K562 (cell line): ENCODE measurements around the gene PABPC1L. TPM values are rescaled to one million over a fixed set of nuclear protein-coding genes. Genes with fewer than 3 reads are reported as not detected.

Experiments used
- ATAC-seq: fragments of 200-7000 bp; cut with Tn5 transposase; 3 replicates; pipeline ENCODE4 v1.9.1; 2020; ENCODE audit warnings: moderate library complexity
- BruUV-seq: library from RNA; stranded (reverse); fragments of 400-500 nt; replicated peaks from 2 replicates; lab custom pipeline; 2021; lab: Mats Ljungman, UMichigan
- CTCF ChIA-PET: fragments of 300-600 bp; formaldehyde crosslinking; extraction: SDS; loops from one replicate; lab custom pipeline; 2021; ENCODE audit warnings: low intra/inter-chr PET ratio; lab: Yijun Ruan, JAX
- POLR2A ChIA-PET: fragments of 300-600, 350-650 bp; sonication (Branson Sonifier 250); formaldehyde crosslinking; extraction: SDS; loops from one replicate; lab custom pipeline; 2021; ENCODE audit warnings: antibody characterized with exemption, inconsistent platforms; lab: Yijun Ruan, JAX
- DNase-seq, 4 experiments: peaks; one replicate each; pipeline versions ENCODE4 v3.0.0 to v3.0.0-alpha.2; 2011 to 2018; ENCODE audit warnings: low spot score in 3 of 4, mixed read lengths in 3 of 4; ENCODE audit errors: extremely low read depth in 1 of 4
- FAIRE-seq: peaks from 2 replicates; lab custom pipeline; 2011; peaks lifted over from hg19 to GRCh38; lab: Jason Lieb, UNC
- H2AFZ ChIP-seq: 2 replicates; pipeline ENCODE4 v1.6.0; 2011; ENCODE audit warnings: low read depth, low read length, control low read depth, inconsistent platforms
- H3K27ac ChIP-seq: fragments of 200-600 bp; 3 replicates; pipeline ENCODE4 v1.8.0; 2011; ENCODE audit warnings: low read depth, mild to moderate bottlenecking, control low read depth, inconsistent platforms, low read length, moderate library complexity, mixed read lengths; ENCODE audit errors: extremely low read depth
- H3K27me3 ChIP-seq, 2 experiments: fragments of 300-600 bp in 1 of 2; 2 replicates in 1 of 2; 3 replicates in 1 of 2; pipeline versions ENCODE4 v1.6.0 to v1.8.0; 2011; ENCODE audit warnings: inconsistent platforms in 2 of 2, low read length in 2 of 2, mild to moderate bottlenecking in 1 of 2, mixed read lengths in 1 of 2, moderate library complexity in 1 of 2; ENCODE audit not compliant: control insufficient read depth in 2 of 2, insufficient read depth in 2 of 2
- H3K36me3 ChIP-seq: fragments of 300-600 bp; 3 replicates; pipeline ENCODE4 v1.8.0; 2011; ENCODE audit warnings: mild to moderate bottlenecking, low read length, inconsistent platforms; ENCODE audit not compliant: control insufficient read depth, insufficient read depth
- H3K4me1 ChIP-seq, 2 experiments: fragments of 200-600 bp in 1 of 2; replicated peaks in 1 of 2; 2 replicates in 1 of 2; 3 replicates in 1 of 2; pipeline versions ENCODE4 v1.5.1 to v1.8.0; 2011; ENCODE audit warnings: inconsistent platforms in 2 of 2, low read length in 2 of 2, mild to moderate bottlenecking in 1 of 2, mixed read lengths in 1 of 2, moderate library complexity in 1 of 2; ENCODE audit not compliant: control insufficient read depth in 2 of 2, insufficient read depth in 2 of 2
- H3K4me2 ChIP-seq: 2 replicates; pipeline ENCODE4 v1.6.1; 2011; ENCODE audit warnings: low read length, control low read depth, inconsistent platforms, mixed read lengths; ENCODE audit not compliant: insufficient read depth
- H3K4me3 ChIP-seq: fragments of 200-600 bp; sonication (generic), shearing (Covaris generic); 2 replicates; pipeline ENCODE4 v1.5.1; 2016; ENCODE audit warnings: control low read depth, inconsistent platforms
- H3K79me2 ChIP-seq: fragments of 200-600 bp; 3 replicates; pipeline ENCODE4 v1.8.0; 2011; ENCODE audit warnings: low read length, inconsistent platforms; ENCODE audit not compliant: control insufficient read depth, insufficient read depth
- H3K9ac ChIP-seq, 2 experiments: 2 replicates each; pipeline versions ENCODE4 v1.6.0 to v1.6.1; 2011; ENCODE audit warnings: low read depth in 2 of 2, low read length in 2 of 2, control low read depth in 1 of 2, inconsistent platforms in 1 of 2, mild to moderate bottlenecking in 1 of 2, mixed read lengths in 1 of 2; ENCODE audit not compliant: insufficient read depth in 1 of 2
- H3K9me1 ChIP-seq: one replicate; pipeline ENCODE4 v1.6.0; 2011; ENCODE audit warnings: inconsistent platforms, mild to moderate bottlenecking, low read length, moderate library complexity; ENCODE audit not compliant: control insufficient read depth, insufficient read depth
- H3K9me3 ChIP-seq: replicated peaks from 2 replicates; pipeline ENCODE4 v1.5.1; 2011; ENCODE audit warnings: low read depth, low read length, inconsistent platforms; ENCODE audit not compliant: control insufficient read depth, insufficient read depth
- H4K20me1 ChIP-seq: replicated peaks from 2 replicates; pipeline ENCODE4 v1.6.1; 2011; ENCODE audit warnings: low read length, inconsistent platforms, mixed read lengths; ENCODE audit not compliant: control insufficient read depth, insufficient read depth
- BHLHE40 ChIP-seq: IDR thresholded peaks from 2 replicates; pipeline ENCODE4 v1.6.1; 2011; ENCODE audit warnings: low read length, improper control_type of control experiment
- BRF1 ChIP-seq: IDR thresholded peaks from 3 replicates; pipeline ENCODE4 v1.6.1; 2011; ENCODE audit warnings: borderline replicate concordance, mild to moderate bottlenecking; ENCODE audit not compliant: insufficient read length; ENCODE audit errors: extremely low read depth
- CEBPB ChIP-seq: fragments of 450-650 bp; IDR thresholded peaks from 2 replicates; pipeline ENCODE4 v1.6.1; 2016; ENCODE audit warnings: missing genetic modification characterization, missing compliant biosample characterization
- COPS2 ChIP-seq: fragments of 450-650 bp; conservative IDR thresholded peaks from 2 replicates; pipeline ENCODE4 v1.6.1; 2016; ENCODE audit warnings: mild to moderate bottlenecking, moderate library complexity
- HDAC2 ChIP-seq: fragments of 450-650 bp; IDR thresholded peaks from 2 replicates; pipeline ENCODE4 v1.6.1; 2016; ENCODE audit warnings: mild to moderate bottlenecking
- NELFE ChIP-seq: IDR thresholded peaks from 2 replicates; pipeline ENCODE4 v1.6.1; 2011; ENCODE audit warnings: mild to moderate bottlenecking; ENCODE audit not compliant: insufficient read depth, insufficient read length
- PHTF2 ChIP-seq: fragments of 250-450 bp; sonication (Bioruptor Pico); IDR thresholded peaks from 2 replicates; pipeline ENCODE4 v1.5.0; 2021; ENCODE audit warnings: mild to moderate bottlenecking
- PYGO2 ChIP-seq: fragments of 450-650 bp; IDR thresholded peaks from 2 replicates; pipeline ENCODE4 v1.6.1; 2016; ENCODE audit warnings: mild to moderate bottlenecking, missing genetic modification characterization, moderate library complexity, missing compliant biosample characterization
- TAL1 ChIP-seq: fragments of 450-650 bp; IDR thresholded peaks from 2 replicates; pipeline ENCODE4 v1.6.1; 2016; ENCODE audit warnings: mild to moderate bottlenecking
- TCF3 ChIP-seq: sonication (generic); formaldehyde crosslinking; IDR thresholded peaks from 2 replicates; pipeline ENCODE4 v1.4.0; 2020; ENCODE audit warnings: mild to moderate bottlenecking, missing genetic modification reagents
- ZEB2 ChIP-seq: fragments of 450-650 bp; IDR thresholded peaks from 2 replicates; pipeline ENCODE4 v1.6.1; 2016
- ZNF121 ChIP-seq: sonication (generic); formaldehyde crosslinking; conservative IDR thresholded peaks from 2 replicates; pipeline ENCODE4 v1.8.0; 2022; ENCODE audit warnings: missing genetic modification reagents
- ZNF699 ChIP-seq: fragments of 250-450 bp; sonication (Bioruptor Pico); IDR thresholded peaks from 2 replicates; pipeline ENCODE4 v1.8.0; 2021; ENCODE audit warnings: mild to moderate bottlenecking, moderate library complexity; ENCODE audit not compliant: insufficient replicate concordance
- ZNF778 ChIP-seq: fragments of 450-650 bp; formaldehyde crosslinking; IDR thresholded peaks from 2 replicates; pipeline ENCODE4 v1.4.0; 2020; ENCODE audit warnings: mild to moderate bottlenecking, moderate library complexity
- WGBS: fragments of 100-300 bp; shearing (Covaris generic); methylation state at CpG from one replicate; pipeline ENCODE4 v1.1.6; 2016; ENCODE audit warnings: low coverage, mixed read lengths; ENCODE audit not compliant: insufficient coverage; ENCODE audit errors: missing lambda C conversion rate; 5-methylcytosine and 5-hydroxymethylcytosine counted together
- in situ Hi-C: fragments of 300-500 bp; cut with MboI; formaldehyde crosslinking; loops from 4 replicates; pipeline ENCODE4 v1.15.0; 2018; ENCODE audit warnings: inconsistent platforms, mixed read lengths
- intact Hi-C: fragments of 100-400 bp; cut with micrococcal nuclease; formaldehyde crosslinking; loops from 2 replicates; pipeline ENCODE4 v1.14.2; 2022
- polyA plus RNA-seq, 8 experiments: library from polyadenylated mRNA; depleted of rRNA in 4 of 8; stranded (reverse) in 5 of 8; unstranded in 3 of 8; fragments of >200 nt; fragmentation: Nextera tagmentation in 2 of 8; fragmentation: Illumina TruSeq in 1 of 8; extraction: Ambion mirVana in 2 of 8; extraction: Trizol in 1 of 8; gene quantifications; 2 replicates each; pipeline versions ENCODE4 v1.2.1 to v1.2.3, GENCODE V29; 2011 to 2014; ENCODE audit warnings: inconsistent platforms in 1 of 8, missing spikeins in 1 of 8
- total RNA-seq, 7 experiments: library from RNA; depleted of rRNA in 6 of 7; stranded (reverse); fragments of >200 nt in 6 of 7; fragmentation: Illumina TruSeq in 2 of 7; extraction: Trizol in 2 of 7; gene quantifications; 2 replicates each; pipeline versions ENCODE4 v1.2.1 to v1.2.3, GENCODE V29; 2011 to 2021; ENCODE audit warnings: low replicate concordance in 1 of 7
- TF ChIP-seq, protein P1 (sequence below): fragments of 450-650 bp; IDR thresholded peaks from 2 replicates; pipeline ENCODE4 v1.6.1; 2017; ENCODE audit warnings: antibody characterized with exemption

The PABPC1L gene
- total and polyA plus RNA-seq, 9 of the 15 experiments (the other 6 are each of a cell fraction or from before 2014, with no cell fraction given) = 6.0 to 90.3 (median 15.8) TPM

DNA sequence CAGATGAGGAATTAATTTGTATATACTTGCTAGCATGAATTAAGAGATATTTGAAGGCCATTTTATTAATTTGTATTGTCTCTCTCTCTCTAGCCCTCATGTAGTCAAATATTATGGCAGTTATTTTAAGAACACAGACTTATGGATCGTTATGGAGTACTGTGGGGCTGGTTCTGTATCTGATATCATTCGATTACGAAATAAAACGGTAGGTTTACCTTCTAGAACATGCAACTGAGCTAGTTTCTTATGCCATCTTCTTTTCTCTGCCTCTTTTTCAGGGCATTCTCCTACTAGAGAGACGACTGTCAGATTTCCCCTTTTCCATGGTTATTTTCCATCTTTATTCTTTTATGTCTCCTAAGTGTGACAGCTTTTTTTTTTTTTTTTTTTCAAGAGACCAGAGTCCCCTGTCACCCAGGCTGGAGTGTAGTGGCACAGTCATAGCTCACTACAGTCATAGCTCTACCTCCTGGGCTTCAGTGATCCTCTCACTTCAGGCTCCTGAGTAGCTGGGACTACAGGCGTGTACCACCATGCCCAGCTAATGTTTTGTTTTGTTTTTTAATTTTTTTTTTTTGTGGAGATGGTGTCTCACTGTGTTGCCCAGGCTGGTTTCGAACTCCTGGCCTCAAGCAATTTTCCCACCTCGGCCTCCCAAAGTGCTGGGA lies 72.0 kb downstream of the PABPC1L start:
- intact Hi-C loops = no loop called here
- H3K4me1 ChIP-seq = peaks cover 11 to 15% of the 10 kb centered on the region in 2 experiments; a peak in 4 of 5 replicates
- TF ChIP-seq CEBPB (tag) (0 out of 2 replicates have a peak, but pooled peaks have one; percentile 32), ZNF121 (CRISPR knock-in tag) (peak; percentile 60), ZEB2 (no peak)
- no peaks in the 10 kb centered on the region for H3K9me3 ChIP-seq
- WGBS = 96% methylated on average over 7 of the region's 8 CpGs
- no peak overlapping the region for H3K9ac ChIP-seq
- no peak overlapping the region for H3K27ac ChIP-seq
- in situ Hi-C loops = no loop called here
- no peak overlapping the region for H3K4me3 ChIP-seq
- H3K27me3 ChIP-seq = no peaks in the 10 kb centered on the region
- peaks cover 73% of the 10 kb centered on the region for H3K36me3 ChIP-seq
- POLR2A ChIA-PET = interaction anchor here (1.2 kb wide), 1 partner anchor 10 kb away, joined by 3 read pairs; no protein-coding TSS in a partner anchor
- H3K9me1 ChIP-seq = no peaks in the 10 kb centered on the region
- no peaks in the 10 kb centered on the region for H3K79me2 ChIP-seq
- no peak overlapping the region for H2AFZ ChIP-seq
- FAIRE-seq (no peak), ATAC-seq (no peak), DNase-seq (no peak)
- CTCF ChIA-PET = no interaction called here
- H4K20me1 ChIP-seq = no peaks in the 10 kb centered on the region
- no peak overlapping the region for H3K4me2 ChIP-seq
- BruUV-seq = no TSS peak

DNA sequence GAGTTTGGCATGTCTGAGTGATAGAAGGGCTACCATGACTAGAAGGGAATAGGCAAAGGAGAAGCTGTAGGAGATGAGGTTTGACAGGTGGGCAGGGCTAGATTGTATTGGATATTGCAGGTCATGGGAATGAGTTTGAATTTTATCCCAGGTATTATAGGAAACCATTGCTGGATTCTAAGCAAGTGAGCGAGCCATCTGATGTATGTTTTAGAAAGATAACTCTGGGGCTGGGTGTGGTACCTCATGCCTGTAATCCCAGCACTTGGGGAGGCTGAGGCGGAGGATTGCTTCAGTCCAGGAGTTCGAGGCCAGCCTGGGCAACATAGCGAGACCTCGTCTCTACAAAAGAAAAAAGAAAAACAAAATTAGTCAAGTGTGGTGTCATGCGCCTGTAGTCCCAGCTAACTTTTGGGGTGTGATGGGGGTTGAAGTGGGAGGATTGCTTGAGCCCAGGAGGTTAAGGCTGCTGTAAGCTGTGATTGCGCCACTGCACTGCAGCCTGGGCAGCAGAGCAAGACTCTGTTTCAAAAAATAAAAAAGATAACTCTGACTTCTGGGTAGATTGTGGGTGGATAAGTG lies 73.3 kb downstream of the PABPC1L start:
- peaks cover 82% of the 10 kb centered on the region for H3K36me3 ChIP-seq
- POLR2A ChIA-PET = no interaction called here
- peak; percentile 65 for TF ChIP-seq TAL1
- peak; percentile 77 for TF ChIP-seq CEBPB (tag)
- TF ChIP-seq TCF3 = peak; percentile 59
- no peak for TF ChIP-seq BRF1
- no peak for TF ChIP-seq PHTF2 (CRISPR knock-in tag)
- TF ChIP-seq NELFE = no peak
- no peak for TF ChIP-seq COPS2
- TF ChIP-seq BHLHE40 = no peak
- TF ChIP-seq ZNF699 = no peak
- TF ChIP-seq PYGO2 = no peak
- 0 out of 2 replicates have a peak, but pooled peaks have one; percentile 36 for TF ChIP-seq HDAC2
- TF ChIP-seq, protein P1, sequence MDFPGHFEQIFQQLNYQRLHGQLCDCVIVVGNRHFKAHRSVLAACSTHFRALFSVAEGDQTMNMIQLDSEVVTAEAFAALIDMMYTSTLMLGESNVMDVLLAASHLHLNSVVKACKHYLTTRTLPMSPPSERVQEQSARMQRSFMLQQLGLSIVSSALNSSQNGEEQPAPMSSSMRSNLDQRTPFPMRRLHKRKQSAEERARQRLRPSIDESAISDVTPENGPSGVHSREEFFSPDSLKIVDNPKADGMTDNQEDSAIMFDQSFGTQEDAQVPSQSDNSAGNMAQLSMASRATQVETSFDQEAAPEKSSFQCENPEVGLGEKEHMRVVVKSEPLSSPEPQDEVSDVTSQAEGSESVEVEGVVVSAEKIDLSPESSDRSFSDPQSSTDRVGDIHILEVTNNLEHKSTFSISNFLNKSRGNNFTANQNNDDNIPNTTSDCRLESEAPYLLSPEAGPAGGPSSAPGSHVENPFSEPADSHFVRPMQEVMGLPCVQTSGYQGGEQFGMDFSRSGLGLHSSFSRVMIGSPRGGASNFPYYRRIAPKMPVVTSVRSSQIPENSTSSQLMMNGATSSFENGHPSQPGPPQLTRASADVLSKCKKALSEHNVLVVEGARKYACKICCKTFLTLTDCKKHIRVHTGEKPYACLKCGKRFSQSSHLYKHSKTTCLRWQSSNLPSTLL = no peak
- TF ChIP-seq ZNF778 (CRISPR knock-in tag) = no peak

More for the DNA sequence above, 73.3 kb downstream of the PABPC1L start:
- Histone ChIP-seq H3K9me3 (no peaks in the 10 kb centered on the region), H3K4me1 (peaks cover 11 to 15% of the 10 kb centered on the region in 2 experiments; a peak in 4 of 5 replicates), H3K79me2 (no peaks in the 10 kb centered on the region), H3K9me1 (no peaks in the 10 kb centered on the region), H4K20me1 (no peaks in the 10 kb centered on the region), H3K27me3 (no peaks in the 10 kb centered on the region), H3K9ac (no peak overlapping the region), H3K27ac (no peak overlapping the region), H3K4me2 (peak overlapping the region; percentile 13; the same call in 1 of the 2 replicates), H2AFZ (no peak overlapping the region), H3K4me3 (no peak overlapping the region)
- ATAC-seq (peak; percentile 17; the same call in 2 of the 3 replicates), DNase-seq (peak in 1 of 4 experiments; percentile 43), FAIRE-seq (no peak)
- intact Hi-C loops (no loop called here), in situ Hi-C loops (no loop called here)
- BruUV-seq = no TSS peak
- CTCF ChIA-PET = no interaction called here
- WGBS = 81% methylated on average over 7 of the region's 7 CpGs
